ENCODE measurements around the gene ARMH2. TPM values are rescaled to one million over a fixed set of nuclear protein-coding genes. Genes with fewer than 3 reads are reported as not detected.

ARMH2 gene
- total and polyA plus RNA-seq, 2 experiments from 2014 or later = not detected

GRCh38 chr6:24759718-24760117, 39.0 kb downstream of the ARMH2 start:
- H2AFZ ChIP-seq = no peak overlapping the region
- H3K36me3 ChIP-seq (ENCODE audit: insufficient read depth) = no peaks in the 10 kb centered on the region
- H3K4me3 ChIP-seq = no peak overlapping the region
- DNase-seq (ENCODE audit: low spot score) = no peak
- peaks cover 6% of the 10 kb centered on the region for H3K9me2 ChIP-seq (ENCODE audit: insufficient read depth)
- H4K20me1 ChIP-seq (replicated peaks; ENCODE audit: insufficient read depth) = no peaks in the 10 kb centered on the region
- Mint-ChIP-seq H3K27ac (no peak overlapping the region), H3K4me3 (no peak overlapping the region), H3K36me3 (ENCODE audit: low read depth) (no peaks in the 10 kb centered on the region; the same call in 2 of the 3 replicates), H3K27me3 (ENCODE audit: insufficient read depth, low read depth, poor library complexity) (peaks cover 2% of the 10 kb centered on the region), H3K4me1 (peaks cover 5% of the 10 kb centered on the region; the same call in 2 of the 3 replicates), H3K9me3 (no peaks in the 10 kb centered on the region)
- no peak for ATAC-seq
- H3K27ac ChIP-seq (ENCODE audit: low read depth) = no peak overlapping the region
- no peak for TF ChIP-seq CREB1 (CRISPR knock-in tag; IDR thresholded peaks at IDR 0.05; ENCODE audit: low read depth)
- TF ChIP-seq EZH2 (IDR thresholded peaks at IDR 0.05; ENCODE audit: low read depth, unreplicated experiment) = no peak
- no peak for TF ChIP-seq ZNF331 (CRISPR knock-in tag; IDR thresholded peaks at IDR 0.05; ENCODE audit: low read depth)
- no peak for TF ChIP-seq CTCF (conservative IDR thresholded peaks at IDR 0.05; ENCODE audit: low read depth in 2 of 2)
- TF ChIP-seq STAT1 (IDR thresholded peaks at IDR 0.05; ENCODE audit: unreplicated experiment) = no peak
- TF ChIP-seq EZH2phosphoT487 (IDR thresholded peaks at IDR 0.05; ENCODE audit: unreplicated experiment) = no peak
- TF ChIP-seq NANOG (IDR thresholded peaks at IDR 0.05; ENCODE audit: borderline replicate concordance) = no peak
- TF ChIP-seq, protein P1, sequence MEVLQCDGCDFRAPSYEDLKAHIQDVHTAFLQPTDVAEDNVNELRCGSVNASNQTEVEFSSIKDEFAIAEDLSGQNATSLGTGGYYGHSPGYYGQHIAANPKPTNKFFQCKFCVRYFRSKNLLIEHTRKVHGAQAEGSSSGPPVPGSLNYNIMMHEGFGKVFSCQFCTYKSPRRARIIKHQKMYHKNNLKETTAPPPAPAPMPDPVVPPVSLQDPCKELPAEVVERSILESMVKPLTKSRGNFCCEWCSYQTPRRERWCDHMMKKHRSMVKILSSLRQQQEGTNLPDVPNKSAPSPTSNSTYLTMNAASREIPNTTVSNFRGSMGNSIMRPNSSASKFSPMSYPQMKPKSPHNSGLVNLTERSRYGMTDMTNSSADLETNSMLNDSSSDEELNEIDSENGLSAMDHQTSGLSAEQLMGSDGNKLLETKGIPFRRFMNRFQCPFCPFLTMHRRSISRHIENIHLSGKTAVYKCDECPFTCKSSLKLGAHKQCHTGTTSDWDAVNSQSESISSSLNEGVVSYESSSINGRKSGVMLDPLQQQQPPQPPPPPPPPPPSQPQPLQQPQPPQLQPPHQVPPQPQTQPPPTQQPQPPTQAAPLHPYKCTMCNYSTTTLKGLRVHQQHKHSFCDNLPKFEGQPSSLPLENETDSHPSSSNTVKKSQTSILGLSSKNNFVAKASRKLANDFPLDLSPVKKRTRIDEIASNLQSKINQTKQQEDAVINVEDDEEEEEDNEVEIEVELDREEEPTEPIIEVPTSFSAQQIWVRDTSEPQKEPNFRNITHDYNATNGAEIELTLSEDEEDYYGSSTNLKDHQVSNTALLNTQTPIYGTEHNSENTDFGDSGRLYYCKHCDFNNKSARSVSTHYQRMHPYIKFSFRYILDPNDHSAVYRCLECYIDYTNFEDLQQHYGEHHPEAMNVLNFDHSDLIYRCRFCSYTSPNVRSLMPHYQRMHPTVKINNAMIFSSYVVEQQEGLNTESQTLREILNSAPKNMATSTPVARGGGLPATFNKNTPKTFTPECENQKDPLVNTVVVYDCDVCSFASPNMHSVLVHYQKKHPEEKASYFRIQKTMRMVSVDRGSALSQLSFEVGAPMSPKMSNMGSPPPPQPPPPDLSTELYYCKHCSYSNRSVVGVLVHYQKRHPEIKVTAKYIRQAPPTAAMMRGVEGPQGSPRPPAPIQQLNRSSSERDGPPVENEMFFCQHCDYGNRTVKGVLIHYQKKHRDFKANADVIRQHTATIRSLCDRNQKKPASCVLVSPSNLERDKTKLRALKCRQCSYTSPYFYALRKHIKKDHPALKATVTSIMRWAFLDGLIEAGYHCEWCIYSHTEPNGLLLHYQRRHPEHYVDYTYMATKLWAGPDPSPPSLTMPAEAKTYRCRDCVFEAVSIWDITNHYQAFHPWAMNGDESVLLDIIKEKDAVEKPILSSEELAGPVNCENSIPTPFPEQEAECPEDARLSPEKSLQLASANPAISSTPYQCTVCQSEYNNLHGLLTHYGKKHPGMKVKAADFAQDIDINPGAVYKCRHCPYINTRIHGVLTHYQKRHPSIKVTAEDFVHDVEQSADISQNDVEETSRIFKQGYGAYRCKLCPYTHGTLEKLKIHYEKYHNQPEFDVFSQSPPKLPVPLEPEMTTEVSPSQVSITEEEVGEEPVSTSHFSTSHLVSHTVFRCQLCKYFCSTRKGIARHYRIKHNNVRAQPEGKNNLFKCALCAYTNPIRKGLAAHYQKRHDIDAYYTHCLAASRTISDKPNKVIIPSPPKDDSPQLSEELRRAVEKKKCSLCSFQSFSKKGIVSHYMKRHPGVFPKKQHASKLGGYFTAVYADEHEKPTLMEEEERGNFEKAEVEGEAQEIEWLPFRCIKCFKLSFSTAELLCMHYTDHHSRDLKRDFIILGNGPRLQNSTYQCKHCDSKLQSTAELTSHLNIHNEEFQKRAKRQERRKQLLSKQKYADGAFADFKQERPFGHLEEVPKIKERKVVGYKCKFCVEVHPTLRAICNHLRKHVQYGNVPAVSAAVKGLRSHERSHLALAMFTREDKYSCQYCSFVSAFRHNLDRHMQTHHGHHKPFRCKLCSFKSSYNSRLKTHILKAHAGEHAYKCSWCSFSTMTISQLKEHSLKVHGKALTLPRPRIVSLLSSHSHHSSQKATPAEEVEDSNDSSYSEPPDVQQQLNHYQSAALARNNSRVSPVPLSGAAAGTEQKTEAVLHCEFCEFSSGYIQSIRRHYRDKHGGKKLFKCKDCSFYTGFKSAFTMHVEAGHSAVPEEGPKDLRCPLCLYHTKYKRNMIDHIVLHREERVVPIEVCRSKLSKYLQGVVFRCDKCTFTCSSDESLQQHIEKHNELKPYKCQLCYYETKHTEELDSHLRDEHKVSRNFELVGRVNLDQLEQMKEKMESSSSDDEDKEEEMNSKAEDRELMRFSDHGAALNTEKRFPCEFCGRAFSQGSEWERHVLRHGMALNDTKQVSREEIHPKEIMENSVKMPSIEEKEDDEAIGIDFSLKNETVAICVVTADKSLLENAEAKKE (CRISPR knock-in tag; IDR thresholded peaks at IDR 0.05) = no peak
- no peak for TF ChIP-seq POLR2AphosphoS5 (IDR thresholded peaks at IDR 0.05; ENCODE audit: low read depth)
- no peak for TF ChIP-seq ZNF114 (CRISPR knock-in tag; IDR thresholded peaks at IDR 0.05)
- TF ChIP-seq JUNB (IDR thresholded peaks at IDR 0.05; ENCODE audit: unreplicated experiment) = no peak
- TF ChIP-seq, protein P2, sequence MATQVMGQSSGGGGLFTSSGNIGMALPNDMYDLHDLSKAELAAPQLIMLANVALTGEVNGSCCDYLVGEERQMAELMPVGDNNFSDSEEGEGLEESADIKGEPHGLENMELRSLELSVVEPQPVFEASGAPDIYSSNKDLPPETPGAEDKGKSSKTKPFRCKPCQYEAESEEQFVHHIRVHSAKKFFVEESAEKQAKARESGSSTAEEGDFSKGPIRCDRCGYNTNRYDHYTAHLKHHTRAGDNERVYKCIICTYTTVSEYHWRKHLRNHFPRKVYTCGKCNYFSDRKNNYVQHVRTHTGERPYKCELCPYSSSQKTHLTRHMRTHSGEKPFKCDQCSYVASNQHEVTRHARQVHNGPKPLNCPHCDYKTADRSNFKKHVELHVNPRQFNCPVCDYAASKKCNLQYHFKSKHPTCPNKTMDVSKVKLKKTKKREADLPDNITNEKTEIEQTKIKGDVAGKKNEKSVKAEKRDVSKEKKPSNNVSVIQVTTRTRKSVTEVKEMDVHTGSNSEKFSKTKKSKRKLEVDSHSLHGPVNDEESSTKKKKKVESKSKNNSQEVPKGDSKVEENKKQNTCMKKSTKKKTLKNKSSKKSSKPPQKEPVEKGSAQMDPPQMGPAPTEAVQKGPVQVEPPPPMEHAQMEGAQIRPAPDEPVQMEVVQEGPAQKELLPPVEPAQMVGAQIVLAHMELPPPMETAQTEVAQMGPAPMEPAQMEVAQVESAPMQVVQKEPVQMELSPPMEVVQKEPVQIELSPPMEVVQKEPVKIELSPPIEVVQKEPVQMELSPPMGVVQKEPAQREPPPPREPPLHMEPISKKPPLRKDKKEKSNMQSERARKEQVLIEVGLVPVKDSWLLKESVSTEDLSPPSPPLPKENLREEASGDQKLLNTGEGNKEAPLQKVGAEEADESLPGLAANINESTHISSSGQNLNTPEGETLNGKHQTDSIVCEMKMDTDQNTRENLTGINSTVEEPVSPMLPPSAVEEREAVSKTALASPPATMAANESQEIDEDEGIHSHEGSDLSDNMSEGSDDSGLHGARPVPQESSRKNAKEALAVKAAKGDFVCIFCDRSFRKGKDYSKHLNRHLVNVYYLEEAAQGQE (IDR thresholded peaks at IDR 0.05; ENCODE audit: unreplicated experiment) = no peak
- TF ChIP-seq, protein P3, sequence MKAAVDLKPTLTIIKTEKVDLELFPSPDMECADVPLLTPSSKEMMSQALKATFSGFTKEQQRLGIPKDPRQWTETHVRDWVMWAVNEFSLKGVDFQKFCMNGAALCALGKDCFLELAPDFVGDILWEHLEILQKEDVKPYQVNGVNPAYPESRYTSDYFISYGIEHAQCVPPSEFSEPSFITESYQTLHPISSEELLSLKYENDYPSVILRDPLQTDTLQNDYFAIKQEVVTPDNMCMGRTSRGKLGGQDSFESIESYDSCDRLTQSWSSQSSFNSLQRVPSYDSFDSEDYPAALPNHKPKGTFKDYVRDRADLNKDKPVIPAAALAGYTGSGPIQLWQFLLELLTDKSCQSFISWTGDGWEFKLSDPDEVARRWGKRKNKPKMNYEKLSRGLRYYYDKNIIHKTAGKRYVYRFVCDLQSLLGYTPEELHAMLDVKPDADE (IDR thresholded peaks at IDR 0.05) = no peak
- H3K4me1 ChIP-seq (ENCODE audit: insufficient read depth) = peaks cover 4% of the 10 kb centered on the region; the same call in 1 of the 2 replicates
- no peak overlapping the region for H3K4me2 ChIP-seq
- no peaks in the 10 kb centered on the region for H3K79me2 ChIP-seq (replicated peaks; ENCODE audit: insufficient read depth)
- no peaks in the 10 kb centered on the region for H3F3A ChIP-seq (replicated peaks; ENCODE audit: low read depth)
- no peaks in the 10 kb centered on the region for H3K27me3 ChIP-seq (ENCODE audit: insufficient read depth)

Measured in GM23338 (cell line).